GM12891 (cell line): ENCODE results near the gene IRS1.

Experiments used
- DNase-seq: peaks from one replicate; pipeline ENCODE4 v3.0.0; 2011; ENCODE audit warnings: low spot score; ENCODE audit not compliant: insufficient read length
- FAIRE-seq: peaks from 2 replicates; lab custom pipeline; 2011; peaks lifted over from hg19 to GRCh38; lab: Jason Lieb, UNC
- PAX5 ChIP-seq: IDR thresholded peaks from 2 replicates; pipeline ENCODE4 v1.6.1; 2011; ENCODE audit warnings: low read length, moderate library complexity, mild to moderate bottlenecking; ENCODE audit not compliant: insufficient read depth, severe bottlenecking
- POLR2A ChIP-seq: IDR thresholded peaks from 2 replicates; pipeline ENCODE4 v1.6.1; 2011; ENCODE audit warnings: low read depth, low read length, control low read depth
- POLR2AphosphoS5 ChIP-seq: IDR thresholded peaks from 2 replicates; pipeline ENCODE4 v1.6.1; 2011; ENCODE audit warnings: low read depth, low read length, control low read depth
- POU2F2 ChIP-seq: IDR thresholded peaks from 2 replicates; pipeline ENCODE4 v1.6.1; 2011; ENCODE audit warnings: low read depth, mild to moderate bottlenecking, control low read depth, low read length, moderate library complexity
- SPI1 ChIP-seq: IDR thresholded peaks from 2 replicates; pipeline ENCODE4 v1.6.1; 2011; ENCODE audit warnings: low read depth, low read length, control low read depth
- TAF1 ChIP-seq: IDR thresholded peaks from 2 replicates; pipeline ENCODE4 v1.6.1; 2011; ENCODE audit warnings: low read depth, low read length, control low read depth

The IRS1 gene

DNA sequence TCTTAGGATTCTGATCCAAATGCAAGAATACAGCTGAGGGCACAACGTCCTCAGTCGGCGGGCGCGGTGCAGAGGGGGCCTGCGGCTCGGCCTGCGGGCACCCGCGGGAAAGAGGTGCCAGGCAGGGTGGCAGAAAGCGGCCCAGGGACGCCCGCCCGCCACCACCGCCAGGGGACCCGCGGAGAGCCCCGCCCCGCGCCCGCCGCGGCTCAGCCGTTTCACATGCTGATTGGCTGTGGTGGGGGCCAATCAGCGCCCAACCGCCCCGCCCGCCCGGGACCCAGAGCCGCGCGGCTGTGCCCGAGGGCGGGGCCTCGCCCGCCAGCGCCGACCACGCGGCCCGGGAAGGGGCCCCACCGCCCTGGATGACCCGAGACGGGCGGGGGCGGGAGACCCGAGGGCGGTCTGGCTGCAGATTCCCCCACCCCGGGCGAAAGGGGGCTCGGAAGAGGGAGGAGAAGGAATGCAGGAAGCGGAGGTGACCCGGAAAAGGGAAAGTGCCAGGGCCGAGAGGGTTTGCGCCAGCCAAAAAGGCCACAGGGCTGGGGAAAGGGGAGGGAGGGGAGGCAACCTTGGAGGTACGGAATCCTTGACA is 8.0 kb downstream of the IRS1 start:
- peak; percentile 99 for DNase-seq
- peak; percentile 82 for FAIRE-seq
- no peak for TF ChIP-seq POLR2AphosphoS5
- TF ChIP-seq TAF1, result no peak
- no peak for TF ChIP-seq POLR2A
- TF ChIP-seq POU2F2, result no peak
- TF ChIP-seq SPI1, result no peak
- no peak for TF ChIP-seq PAX5

DNA sequence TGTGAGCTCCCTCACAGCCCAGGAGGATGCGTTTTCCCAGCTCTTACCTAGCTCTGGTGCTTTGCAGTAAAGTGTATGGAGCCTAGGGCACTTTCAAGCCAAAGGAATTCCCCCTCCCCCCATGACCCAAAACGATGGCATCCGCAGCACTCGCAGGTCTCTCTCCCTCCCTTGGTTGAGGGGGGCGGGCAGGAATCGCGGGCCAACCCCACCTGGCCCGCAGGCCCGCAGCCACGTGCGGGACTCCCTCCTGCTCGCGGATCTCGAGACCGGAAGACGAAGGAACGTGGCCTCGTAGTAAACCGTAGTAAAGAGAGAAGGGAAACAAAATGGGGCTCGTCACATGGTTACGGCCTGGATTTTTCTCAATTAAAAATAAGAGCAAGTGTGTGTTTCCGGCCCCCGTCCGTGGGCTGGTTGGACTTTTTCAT is 8.5 kb downstream of the IRS1 start:
- DNase-seq (no peak), FAIRE-seq (no peak)

GRCh38 chr2:226790431-226790830 is 9.2 kb downstream of the IRS1 start:
- TF ChIP-seq POLR2AphosphoS5, result no peak
- no peak for TF ChIP-seq POLR2A
- no peak for TF ChIP-seq TAF1
- TF ChIP-seq POU2F2, result no peak
- no peak for TF ChIP-seq PAX5
- TF ChIP-seq SPI1, result no peak
- DNase-seq (no peak), FAIRE-seq (no peak)

More for the DNA sequence above, 8.5 kb downstream of the IRS1 start:
- TF ChIP-seq PAX5 (no peak), SPI1 (no peak), TAF1 (no peak), POU2F2 (no peak), POLR2A (no peak), POLR2AphosphoS5 (no peak)

DNA sequence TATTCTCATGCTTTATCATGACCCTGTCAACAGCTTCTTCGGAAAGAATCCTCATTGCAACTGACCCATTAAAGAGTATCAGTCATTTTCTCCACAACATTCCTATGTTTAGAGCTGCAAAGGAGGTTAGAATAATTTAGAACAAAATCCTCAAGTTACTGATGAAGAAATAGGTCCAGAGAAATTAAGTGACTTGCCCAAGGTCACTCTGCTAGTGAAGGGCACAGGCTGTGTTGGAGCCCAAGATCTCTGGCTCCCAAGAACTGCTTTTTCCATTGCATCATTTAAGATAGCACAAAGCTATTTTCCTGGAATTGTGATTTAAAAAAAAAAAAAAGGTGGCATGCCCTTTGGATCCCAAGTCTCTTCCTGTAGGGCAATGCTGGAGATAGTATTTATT is 9.6 kb downstream of the IRS1 start:
- DNase-seq (no peak), FAIRE-seq (no peak)
- TF ChIP-seq POU2F2 (no peak), SPI1 (no peak), POLR2A (no peak), PAX5 (no peak), TAF1 (no peak), POLR2AphosphoS5 (no peak)

DNA sequence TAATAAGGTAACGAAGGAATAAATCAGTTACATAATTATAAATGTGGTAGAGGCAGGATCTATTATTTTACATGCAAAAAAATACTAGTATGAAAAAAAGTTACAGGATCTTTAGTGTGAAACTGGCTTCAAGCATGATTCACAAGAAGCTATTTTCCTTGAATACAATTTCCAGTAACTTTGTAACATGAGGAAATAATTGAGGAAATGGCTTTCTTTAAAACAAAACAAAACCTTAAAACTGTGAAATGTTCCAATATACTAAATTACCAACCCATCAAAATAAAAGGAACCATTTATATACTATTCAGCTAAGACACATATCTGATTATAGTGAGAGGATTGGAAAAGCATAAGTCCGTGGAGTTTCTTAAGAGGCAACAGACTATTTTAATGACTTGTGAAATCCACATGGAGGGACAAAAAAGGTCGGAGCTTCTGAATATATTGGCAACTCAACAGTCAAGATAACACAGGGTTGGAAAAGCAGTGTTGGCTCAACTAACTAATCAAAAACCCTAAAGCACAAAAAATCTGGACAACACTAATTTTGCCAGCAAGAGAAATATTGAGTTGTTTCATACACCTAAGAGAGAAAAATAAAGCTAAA is 10.6 kb downstream of the IRS1 start:
- no peak for TF ChIP-seq TAF1
- no peak for TF ChIP-seq POU2F2
- no peak for TF ChIP-seq PAX5
- no peak for TF ChIP-seq SPI1
- no peak for TF ChIP-seq POLR2A
- TF ChIP-seq POLR2AphosphoS5, result no peak
- DNase-seq, result no peak
- no peak for FAIRE-seq

GRCh38 chr2:226788064-226788463 is 11.6 kb downstream of the IRS1 start:
- DNase-seq, result no peak
- TF ChIP-seq PAX5 (no peak), TAF1 (no peak), SPI1 (no peak), POLR2AphosphoS5 (no peak), POLR2A (no peak), POU2F2 (no peak)
- no peak for FAIRE-seq

- TF ChIP-seq POLR2A (no peak), TAF1 (no peak), POLR2AphosphoS5 (no peak), PAX5 (no peak), POU2F2 (no peak), SPI1 (no peak)
- no peak for DNase-seq
- FAIRE-seq, result no peak
These were observed 15.7 kb downstream of the IRS1 start for GRCh38 chr2:226783885-226784284.

DNA sequence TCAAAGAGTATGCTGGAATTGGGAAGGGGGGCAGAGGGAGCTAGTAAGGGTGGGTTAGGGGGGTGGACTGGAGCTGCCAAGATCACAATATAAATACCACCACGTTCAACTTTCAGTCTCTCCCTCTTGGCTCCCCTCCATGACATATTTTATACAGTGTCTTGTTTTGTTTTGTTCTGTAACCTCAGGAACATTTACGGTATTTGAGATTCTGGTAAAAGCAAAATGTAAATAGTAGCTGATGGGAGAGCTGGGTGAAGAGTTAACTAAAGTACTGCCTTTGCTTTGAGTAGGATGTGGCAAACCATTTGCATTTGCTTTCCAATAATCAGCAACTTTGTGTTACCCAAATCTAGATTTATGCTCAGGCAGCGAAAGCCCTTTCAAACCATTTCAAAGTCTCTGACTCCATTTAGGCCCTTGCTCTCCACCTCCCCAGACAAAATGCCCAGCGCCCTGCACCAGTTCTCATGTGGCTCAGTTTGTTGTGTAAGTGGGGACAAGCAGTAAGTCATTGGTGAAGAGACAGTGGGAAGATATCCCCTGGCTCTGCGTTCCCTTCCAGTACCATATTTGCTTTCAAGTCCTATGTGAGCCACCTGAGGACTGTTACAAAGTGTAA is 17.4 kb downstream of the IRS1 start:
- TF ChIP-seq POLR2A (no peak), TAF1 (no peak), POU2F2 (no peak), SPI1 (no peak), PAX5 (no peak), POLR2AphosphoS5 (no peak)
- FAIRE-seq (no peak), DNase-seq (no peak)

GRCh38 chr2:226780431-226780830 is 19.2 kb downstream of the IRS1 start:
- DNase-seq (no peak), FAIRE-seq (no peak)
- TF ChIP-seq POU2F2, result no peak
- TF ChIP-seq TAF1, result no peak
- no peak for TF ChIP-seq POLR2A
- TF ChIP-seq PAX5, result no peak
- no peak for TF ChIP-seq POLR2AphosphoS5
- TF ChIP-seq SPI1, result no peak
